Breast epithelium (tissue), 4 donors: ENCODE results near the gene SAYSD1. TPM values are rescaled to one million over a fixed set of nuclear protein-coding genes. Genes with fewer than 3 reads are reported as not detected.

Source experiments
- DNase-seq, 2 donors: peaks; one replicate each; pipeline ENCODE4 v3.0.0-alpha.2; 2019; ENCODE audit warnings: low spot score in 2 of 2
- H3K27ac ChIP-seq, 2 donors: fragments of 200-600 bp; sonication (generic) in 1 of 2; one replicate each; pipeline ENCODE4 v1.5.1; 2016 to 2019; ENCODE audit warnings: mild to moderate bottlenecking in 1 of 2
- H3K27me3 ChIP-seq, 2 donors: fragments of 200-600 bp; sonication (generic) in 1 of 2; one replicate each; pipeline versions ENCODE4 v1.5.1 to v1.6.0; 2017 to 2019; ENCODE audit warnings: control low read depth in 1 of 2, mild to moderate bottlenecking in 1 of 2
- H3K36me3 ChIP-seq: fragments of 200-600 bp; one replicate; pipeline ENCODE4 v1.5.1; 2019
- H3K4me1 ChIP-seq, 2 donors: fragments of 200-600 bp; sonication (generic); one replicate each; pipeline ENCODE4 v1.5.1; 2016 to 2019; ENCODE audit warnings: control low read depth in 1 of 2
- H3K4me3 ChIP-seq, 3 donors: fragments of 200-600 bp; sonication (generic); 1 replicate in 2 of 3; 2 replicates in 1 of 3; pipeline ENCODE4 v1.5.1; 2016 to 2019; ENCODE audit warnings: mild to moderate bottlenecking in 3 of 3, moderate library complexity in 2 of 3
- H3K9me3 ChIP-seq, 2 donors: fragments of 200-600 bp; sonication (generic) in 1 of 2; one replicate each; pipeline ENCODE4 v1.5.1; 2016 to 2019; ENCODE audit warnings: control low read depth in 1 of 2
- POLR2A ChIP-seq: fragments of 450-650 bp; IDR thresholded peaks from one replicate; pipeline ENCODE4 v1.6.1; 2016; ENCODE audit warnings: antibody characterized with exemption, mild to moderate bottlenecking, moderate library complexity
- POLR2AphosphoS5 ChIP-seq, 3 donors: sonication (generic); formaldehyde crosslinking; IDR thresholded peaks; one replicate each; pipeline ENCODE4 v1.6.1; 2017; ENCODE audit warnings: antibody characterized with exemption in 3 of 3
- intact Hi-C: fragments of 100-400 bp; cut with DNase I; formaldehyde crosslinking; loops from one replicate; pipeline ENCODE4 v1.15.1; 2023; ENCODE audit warnings: low total_unique reads
- total RNA-seq, 3 donors: library from RNA; depleted of rRNA; stranded (reverse); fragments of >200 nt; gene quantifications; one replicate each; pipeline ENCODE4 v1.1.0, GENCODE V29; 2016
- TF ChIP-seq, protein P1 (sequence below), 3 donors: fragments of 450-650 bp; IDR thresholded peaks; one replicate each; pipeline ENCODE4 v1.5.1; 2016 to 2017; ENCODE audit warnings: antibody characterized with exemption in 3 of 3, mild to moderate bottlenecking in 3 of 3, moderate library complexity in 3 of 3

The SAYSD1 gene
- total RNA-seq, 3 donors from 2014 or later = 21.3 to 35.3 (median 21.8) TPM

DNA sequence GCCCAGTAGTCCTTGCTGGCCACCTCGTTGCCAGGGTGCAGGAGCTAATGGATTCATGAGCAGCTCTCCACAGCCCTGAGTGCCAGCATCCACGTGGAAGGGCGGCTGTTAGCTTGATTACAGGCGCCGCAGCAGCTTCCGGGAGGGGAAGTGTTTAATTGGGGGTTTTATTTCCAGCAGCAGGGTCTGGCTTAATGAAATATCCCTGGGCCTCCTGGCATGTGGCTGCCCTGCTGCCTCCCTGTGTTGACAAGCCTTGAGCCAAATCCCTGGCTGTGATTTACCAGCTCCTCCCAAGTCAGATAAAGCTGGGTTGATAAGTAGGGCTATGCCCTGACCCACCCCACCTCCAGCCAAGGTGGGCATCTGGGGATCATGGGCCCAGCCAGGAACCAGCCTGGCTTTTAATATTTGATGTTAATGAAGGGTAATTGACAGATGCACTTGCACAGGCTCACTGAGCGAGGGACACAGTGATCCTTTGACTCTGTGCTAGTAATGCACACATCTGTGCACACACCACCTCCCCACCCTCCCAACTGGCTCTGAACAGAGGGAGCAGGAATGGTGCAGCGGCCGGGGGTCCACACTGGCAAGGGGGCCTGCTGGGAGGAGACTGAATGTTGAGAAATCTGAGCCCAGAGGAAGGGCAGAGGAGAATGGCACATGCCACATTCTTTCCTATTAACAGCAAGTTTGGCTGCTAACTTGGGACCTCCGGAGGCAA is 52.8 kb downstream of the SAYSD1 start:
- DNase-seq = no peak
- H3K4me3 ChIP-seq = no peak overlapping the region
- no peaks in the 10 kb centered on the region for H3K9me3 ChIP-seq
- no peak overlapping the region for H3K27ac ChIP-seq
- H3K36me3 ChIP-seq = no peaks in the 10 kb centered on the region
- no peaks in the 10 kb centered on the region for H3K4me1 ChIP-seq
- H3K27me3 ChIP-seq = peaks cover 0 to 4% of the 10 kb centered on the region in 2 donors
- TF ChIP-seq, protein P1, sequence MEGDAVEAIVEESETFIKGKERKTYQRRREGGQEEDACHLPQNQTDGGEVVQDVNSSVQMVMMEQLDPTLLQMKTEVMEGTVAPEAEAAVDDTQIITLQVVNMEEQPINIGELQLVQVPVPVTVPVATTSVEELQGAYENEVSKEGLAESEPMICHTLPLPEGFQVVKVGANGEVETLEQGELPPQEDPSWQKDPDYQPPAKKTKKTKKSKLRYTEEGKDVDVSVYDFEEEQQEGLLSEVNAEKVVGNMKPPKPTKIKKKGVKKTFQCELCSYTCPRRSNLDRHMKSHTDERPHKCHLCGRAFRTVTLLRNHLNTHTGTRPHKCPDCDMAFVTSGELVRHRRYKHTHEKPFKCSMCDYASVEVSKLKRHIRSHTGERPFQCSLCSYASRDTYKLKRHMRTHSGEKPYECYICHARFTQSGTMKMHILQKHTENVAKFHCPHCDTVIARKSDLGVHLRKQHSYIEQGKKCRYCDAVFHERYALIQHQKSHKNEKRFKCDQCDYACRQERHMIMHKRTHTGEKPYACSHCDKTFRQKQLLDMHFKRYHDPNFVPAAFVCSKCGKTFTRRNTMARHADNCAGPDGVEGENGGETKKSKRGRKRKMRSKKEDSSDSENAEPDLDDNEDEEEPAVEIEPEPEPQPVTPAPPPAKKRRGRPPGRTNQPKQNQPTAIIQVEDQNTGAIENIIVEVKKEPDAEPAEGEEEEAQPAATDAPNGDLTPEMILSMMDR (IDR thresholded peaks at IDR 0.05) = no peak
- TF ChIP-seq POLR2A (no peak), POLR2AphosphoS5 (IDR thresholded peaks at IDR 0.05) (no peak)
- intact Hi-C loops = no loop called here

DNA sequence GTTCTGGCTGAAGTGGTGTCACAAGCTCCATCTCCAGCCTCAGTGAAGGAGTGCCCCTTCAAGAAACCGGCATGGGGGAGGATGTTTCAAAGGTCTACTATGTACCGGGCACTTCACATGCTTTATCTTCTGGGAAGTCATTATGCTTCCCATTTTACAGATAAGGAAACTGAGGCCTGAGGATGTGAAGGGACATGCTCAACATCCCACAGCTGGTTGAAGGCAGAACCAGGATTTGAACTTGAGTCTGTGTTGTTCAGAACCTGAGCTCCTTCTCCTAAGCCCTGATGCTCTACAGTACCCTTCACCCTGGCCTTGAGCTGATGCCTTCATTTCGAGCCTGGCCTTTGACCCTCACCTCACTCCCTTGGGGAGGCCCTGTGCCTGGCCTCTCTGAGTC is 53.4 kb downstream of the SAYSD1 start:
- intact Hi-C loops = no loop called here
- TF ChIP-seq POLR2AphosphoS5 (IDR thresholded peaks at IDR 0.05) = no peak
- TF ChIP-seq POLR2A = no peak
- TF ChIP-seq, protein P1 (IDR thresholded peaks at IDR 0.05) = no peak
- DNase-seq = no peak
- H3K4me3 ChIP-seq = no peak overlapping the region
- H3K36me3 ChIP-seq = no peaks in the 10 kb centered on the region
- H3K27me3 ChIP-seq = peaks cover 0 to 4% of the 10 kb centered on the region in 2 donors
- no peaks in the 10 kb centered on the region for H3K4me1 ChIP-seq
- H3K27ac ChIP-seq = no peak overlapping the region
- H3K9me3 ChIP-seq = no peaks in the 10 kb centered on the region

DNA sequence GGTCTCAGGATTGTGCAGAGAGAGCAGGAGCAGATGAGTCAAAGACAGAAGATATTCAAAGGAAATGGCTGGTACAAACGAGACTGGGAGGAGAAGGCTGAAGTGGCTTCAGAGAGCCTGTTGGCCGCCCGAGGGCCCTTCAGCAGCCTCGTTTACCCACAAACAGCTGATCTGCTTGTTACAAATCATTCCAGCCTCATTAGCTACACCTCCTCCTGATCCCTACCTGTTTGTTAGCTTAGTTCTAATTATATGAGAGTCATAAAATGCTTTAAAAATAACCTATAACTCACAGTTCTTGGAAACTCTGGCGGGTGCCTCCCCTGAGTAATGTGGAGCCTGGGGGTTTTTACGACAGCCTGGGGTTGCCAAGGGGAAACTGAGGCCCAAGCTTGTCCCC is 53.8 kb downstream of the SAYSD1 start:
- no peaks in the 10 kb centered on the region for H3K36me3 ChIP-seq
- peaks cover 0 to 4% of the 10 kb centered on the region in 2 donors for H3K27me3 ChIP-seq
- no peak overlapping the region for H3K4me3 ChIP-seq
- H3K9me3 ChIP-seq = no peaks in the 10 kb centered on the region
- TF ChIP-seq POLR2A (no peak), POLR2AphosphoS5 (IDR thresholded peaks at IDR 0.05) (no peak)
- TF ChIP-seq, protein P1 (IDR thresholded peaks at IDR 0.05) = no peak
- no peaks in the 10 kb centered on the region for H3K4me1 ChIP-seq
- no peak overlapping the region for H3K27ac ChIP-seq
- no peak for DNase-seq
- intact Hi-C loops = no loop called here

DNA sequence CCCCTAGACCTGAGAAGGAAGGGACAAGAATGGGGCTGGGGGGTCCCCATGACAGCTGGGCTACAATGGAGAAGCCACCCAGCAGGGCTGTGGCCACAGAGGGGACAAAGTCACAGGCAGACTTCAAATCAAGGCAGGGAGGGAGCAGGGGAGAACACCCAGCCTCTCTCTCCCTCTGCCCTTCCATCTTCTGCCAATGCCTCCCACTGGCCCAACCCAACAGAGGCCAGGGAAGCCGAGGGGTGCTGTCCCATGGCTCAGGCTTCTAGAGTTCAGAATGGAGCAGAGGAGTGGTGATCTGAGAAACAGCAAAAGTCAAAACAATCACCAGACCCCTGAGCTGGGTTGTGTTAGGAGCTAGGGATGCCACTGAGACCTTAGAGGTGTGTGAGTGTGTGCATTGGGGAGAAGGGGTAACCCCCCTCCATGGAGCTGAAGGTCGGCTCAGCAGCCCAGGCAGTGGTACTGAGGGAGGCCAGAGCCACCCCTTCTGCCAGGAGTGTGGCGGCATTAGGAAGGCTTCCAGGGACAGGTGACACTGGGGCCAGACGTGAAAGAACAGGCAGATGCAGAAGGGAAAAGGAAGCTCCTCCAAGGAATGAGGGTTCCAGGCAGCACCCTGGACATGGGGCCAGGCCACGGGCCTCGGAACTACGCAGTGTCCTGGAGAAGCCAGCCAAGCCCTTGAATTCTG is 54.4 kb downstream of the SAYSD1 start:
- intact Hi-C loops = no loop called here
- Histone ChIP-seq H3K4me1 (no peaks in the 10 kb centered on the region), H3K27ac (no peak overlapping the region), H3K27me3 (peaks cover 0 to 4% of the 10 kb centered on the region in 2 donors), H3K4me3 (no peak overlapping the region), H3K36me3 (no peaks in the 10 kb centered on the region), H3K9me3 (no peaks in the 10 kb centered on the region)
- no peak for DNase-seq
- TF ChIP-seq, protein P1 (IDR thresholded peaks at IDR 0.05) = no peak
- TF ChIP-seq POLR2AphosphoS5 (IDR thresholded peaks at IDR 0.05) (no peak), POLR2A (no peak)
